Cardiac fibroblast (primary cell): Measurements from ENCODE around the gene DDAH2.

Source experiments
- DNase-seq, 2 donors: peaks; one replicate each; pipeline versions ENCODE4 v3.0.0 to v3.0.0-alpha.2; 2010; ENCODE audit warnings: low read depth in 2 of 2
- H3K4me3 ChIP-seq, 2 donors: replicated peaks in 1 of 2; 1 replicate in 1 of 2; 2 replicates in 1 of 2; pipeline ENCODE4 v1.5.1; 2011; ENCODE audit warnings: low read depth in 2 of 2, low read length in 2 of 2, mild to moderate bottlenecking in 2 of 2, moderate library complexity in 1 of 2
- TF ChIP-seq, protein P1 (sequence below): IDR thresholded peaks from one replicate; pipeline ENCODE4 v1.5.1; 2011; ENCODE audit warnings: low read depth, mild to moderate bottlenecking, low read length, inconsistent platforms

Gene DDAH2

DNA sequence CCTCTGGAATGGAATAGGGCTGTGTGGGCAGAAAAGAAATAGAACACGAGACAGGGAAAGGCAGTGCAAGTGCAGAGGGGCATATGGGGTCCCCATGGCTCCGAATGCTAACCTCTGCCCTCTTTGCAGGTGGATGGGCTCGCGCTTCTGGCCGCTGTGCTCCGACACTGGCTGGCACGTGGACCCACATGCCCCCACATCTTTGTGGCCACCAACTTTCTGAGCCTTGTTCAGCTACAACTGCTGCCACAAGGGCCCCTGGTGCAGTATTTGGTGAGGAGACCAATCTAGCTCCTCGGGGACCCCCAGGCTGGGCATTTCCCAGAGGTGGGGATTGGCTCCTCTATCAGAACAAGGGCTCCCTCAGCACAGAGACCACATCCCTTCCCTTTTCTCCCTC, 32.2 kb upstream of the DDAH2 start:
- TF ChIP-seq, protein P1, sequence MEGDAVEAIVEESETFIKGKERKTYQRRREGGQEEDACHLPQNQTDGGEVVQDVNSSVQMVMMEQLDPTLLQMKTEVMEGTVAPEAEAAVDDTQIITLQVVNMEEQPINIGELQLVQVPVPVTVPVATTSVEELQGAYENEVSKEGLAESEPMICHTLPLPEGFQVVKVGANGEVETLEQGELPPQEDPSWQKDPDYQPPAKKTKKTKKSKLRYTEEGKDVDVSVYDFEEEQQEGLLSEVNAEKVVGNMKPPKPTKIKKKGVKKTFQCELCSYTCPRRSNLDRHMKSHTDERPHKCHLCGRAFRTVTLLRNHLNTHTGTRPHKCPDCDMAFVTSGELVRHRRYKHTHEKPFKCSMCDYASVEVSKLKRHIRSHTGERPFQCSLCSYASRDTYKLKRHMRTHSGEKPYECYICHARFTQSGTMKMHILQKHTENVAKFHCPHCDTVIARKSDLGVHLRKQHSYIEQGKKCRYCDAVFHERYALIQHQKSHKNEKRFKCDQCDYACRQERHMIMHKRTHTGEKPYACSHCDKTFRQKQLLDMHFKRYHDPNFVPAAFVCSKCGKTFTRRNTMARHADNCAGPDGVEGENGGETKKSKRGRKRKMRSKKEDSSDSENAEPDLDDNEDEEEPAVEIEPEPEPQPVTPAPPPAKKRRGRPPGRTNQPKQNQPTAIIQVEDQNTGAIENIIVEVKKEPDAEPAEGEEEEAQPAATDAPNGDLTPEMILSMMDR, result no peak
- no peak for DNase-seq
- no peak overlapping the region for H3K4me3 ChIP-seq

DNA sequence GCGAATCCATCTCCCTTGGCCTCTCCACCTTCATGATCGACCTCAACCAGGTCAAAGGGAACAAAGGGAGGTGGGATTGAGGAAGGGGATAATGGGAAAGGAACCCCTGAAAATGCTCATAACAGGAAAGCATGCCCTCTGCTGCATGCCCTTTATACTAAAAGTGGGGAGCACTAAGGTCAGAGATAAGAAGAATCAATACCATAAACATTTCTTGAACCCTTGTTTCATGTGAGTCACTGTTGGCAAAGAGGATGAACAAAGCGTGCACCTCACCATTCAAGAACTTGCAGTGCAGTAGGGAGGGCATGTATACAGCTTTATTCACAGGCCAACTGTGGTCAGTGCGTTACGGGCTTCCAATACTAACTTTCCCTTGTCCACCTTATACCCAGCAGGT, 31.7 kb upstream of the DDAH2 start:
- no peak for DNase-seq
- TF ChIP-seq, protein P1, result no peak
- no peak overlapping the region for H3K4me3 ChIP-seq

DNA sequence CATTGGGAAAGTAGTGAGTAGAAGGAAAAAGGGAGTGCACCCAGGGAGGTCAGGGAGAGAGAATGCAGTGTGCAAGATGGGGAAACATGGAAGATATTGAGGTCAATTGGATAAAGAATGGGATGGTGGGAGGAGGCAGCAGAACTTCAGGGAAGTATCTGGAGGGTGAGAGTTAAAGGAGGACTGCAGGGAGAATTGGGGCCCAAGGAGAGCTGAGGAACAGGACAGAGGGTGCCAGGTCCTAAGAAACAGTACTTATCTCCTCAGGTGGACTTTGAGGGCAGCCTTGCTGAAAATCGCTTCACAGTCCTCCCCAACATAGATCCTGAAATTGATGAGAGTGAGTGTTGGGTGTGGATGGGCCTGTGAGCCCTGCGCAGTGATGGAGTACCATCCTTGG, 29.2 kb upstream of the DDAH2 start:
- H3K4me3 ChIP-seq, result no peak overlapping the region
- TF ChIP-seq, protein P1, result no peak
- DNase-seq, result no peak

DNA sequence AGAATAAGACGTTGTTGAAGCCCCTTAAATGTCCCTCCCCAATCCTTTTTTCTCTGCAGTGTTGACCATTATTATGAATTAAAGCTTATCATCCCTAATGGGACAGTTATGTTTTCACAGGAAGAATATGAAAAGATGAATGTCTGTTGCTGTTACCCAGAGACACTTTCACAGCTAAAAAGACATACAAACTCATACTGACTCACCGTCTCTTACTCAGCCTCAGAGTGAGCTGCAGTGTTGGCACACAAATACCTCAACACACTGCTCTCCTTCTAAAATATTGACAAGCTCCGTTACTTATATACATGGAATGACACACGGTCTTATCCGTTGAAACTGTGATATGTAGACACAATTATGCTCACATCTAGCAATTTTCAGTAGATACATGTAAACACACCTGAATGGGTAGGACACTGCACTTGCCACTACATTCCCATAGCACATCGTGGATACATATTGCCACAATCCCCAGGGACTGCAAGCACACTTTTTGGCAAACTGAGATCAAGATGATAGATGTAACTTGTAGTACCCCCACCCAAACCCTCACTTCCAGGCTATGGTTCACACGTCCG, 23.7 kb upstream of the DDAH2 start:
- TF ChIP-seq, protein P1, result no peak

DNA sequence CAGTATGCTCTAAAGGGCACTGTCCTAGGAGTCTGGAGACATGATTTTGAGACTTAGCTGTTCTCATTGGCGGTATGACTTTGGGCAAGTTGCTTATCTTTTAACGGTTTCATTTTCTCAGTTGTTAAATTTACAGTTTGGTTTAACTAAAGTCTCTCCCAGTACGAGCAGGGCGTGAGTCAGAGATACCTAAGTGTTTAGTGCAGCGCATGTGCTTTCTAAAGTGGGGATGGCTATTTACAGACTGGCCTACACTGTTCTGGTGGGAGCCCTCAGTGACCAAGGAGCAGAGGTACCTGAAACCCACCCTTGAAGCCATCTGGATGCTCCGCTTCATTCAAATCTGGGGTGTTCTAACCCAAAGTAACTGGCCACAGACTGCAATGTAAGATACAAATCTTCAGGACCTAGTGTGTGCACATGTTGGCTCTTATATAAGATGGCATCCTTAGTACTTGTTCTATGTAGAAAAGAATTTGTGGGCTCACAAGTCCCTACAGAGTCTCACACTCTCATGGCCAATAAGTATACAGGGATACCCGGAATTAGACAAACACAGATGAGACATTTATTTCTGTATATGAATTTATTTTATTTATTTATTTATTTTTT, 21.4 kb upstream of the DDAH2 start:
- H3K4me3 ChIP-seq, result no peak overlapping the region
- TF ChIP-seq, protein P1, result no peak
- peak in 1 of 2 donors; percentile 65 for DNase-seq

More for the DNA sequence above, 23.7 kb upstream of the DDAH2 start:
- H3K4me3 ChIP-seq, result no peak overlapping the region
- DNase-seq, result peak; percentile 53 to 91

DNA sequence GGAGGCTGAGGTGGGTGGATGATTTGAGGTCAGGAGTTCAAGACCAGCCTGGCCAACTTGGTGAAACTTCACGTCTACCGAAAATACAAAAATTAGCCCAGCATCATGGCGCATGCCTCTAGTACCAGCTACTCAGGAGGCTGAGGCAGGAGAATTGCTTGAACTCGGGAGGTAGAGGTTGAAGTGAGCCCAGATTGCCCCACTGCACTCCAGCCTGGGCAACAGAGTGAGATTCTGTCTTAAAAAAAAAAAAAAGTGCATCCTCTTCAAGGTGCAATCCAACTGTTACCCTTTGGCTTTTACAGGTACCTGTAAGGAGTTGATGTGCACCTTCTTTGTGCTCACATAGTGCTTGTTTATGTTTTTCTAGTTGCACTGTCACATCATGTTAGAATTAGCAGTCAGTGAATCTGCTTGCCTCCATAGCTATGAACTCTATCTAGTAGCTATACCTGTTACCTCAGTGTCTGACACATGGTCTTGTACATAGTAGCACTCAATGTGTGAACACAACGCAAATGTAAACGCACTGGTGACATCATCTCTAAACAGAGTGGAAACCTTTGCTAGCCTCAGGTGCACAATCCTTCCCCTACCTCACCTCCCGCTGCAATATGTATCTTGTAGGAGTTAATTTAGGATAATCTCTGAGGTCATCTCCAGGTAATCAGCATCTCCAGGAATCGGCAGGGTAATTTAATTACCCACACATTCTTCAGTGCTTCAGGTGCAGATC, 20.4 kb upstream of the DDAH2 start:
- TF ChIP-seq, protein P1, result no peak
- no peak for DNase-seq
- no peak overlapping the region for H3K4me3 ChIP-seq
